Transverse colon (tissue), 4 donors: Measurements from ENCODE around the gene AGAP1. TPM values are rescaled to one million over a fixed set of nuclear protein-coding genes. Genes with fewer than 3 reads are reported as not detected.
"Not testable (repeated sequence)": the region's sequence is repeated elsewhere in the genome, so short reads cannot be mapped to it uniquely, and the experiment has no call there.

Source experiments
- DNase-seq: peaks from one replicate; pipeline ENCODE4 v3.0.0-alpha.2; 2019
- H3K27ac ChIP-seq, 4 donors: fragments of 200-600 bp; sonication (generic); 2 replicates each; pipeline ENCODE4 v1.5.1; 2016 to 2018; ENCODE audit warnings: inconsistent platforms in 4 of 4
- H3K27me3 ChIP-seq: fragments of 200-600 bp; sonication (generic); 2 replicates; pipeline ENCODE4 v1.5.1; 2017; ENCODE audit warnings: inconsistent platforms
- H3K36me3 ChIP-seq, 4 donors: fragments of 200-600 bp; sonication (generic); 2 replicates each; pipeline ENCODE4 v1.5.1; 2017 to 2019; ENCODE audit warnings: inconsistent platforms in 4 of 4
- H3K4me1 ChIP-seq, 4 donors: fragments of 200-600 bp; sonication (generic); 2 replicates each; pipeline ENCODE4 v1.5.1; 2017 to 2020; ENCODE audit warnings: inconsistent platforms in 4 of 4
- H3K4me3 ChIP-seq, 4 donors: fragments of 200-600 bp; sonication (generic); 1 replicate in 1 of 4; 2 replicates in 3 of 4; pipeline versions ENCODE4 v1.5.1 to v1.6.1; 2017 to 2019; ENCODE audit warnings: inconsistent platforms in 4 of 4
- H3K9me3 ChIP-seq, 2 donors: fragments of 200-600 bp; sonication (generic); 2 replicates each; pipeline ENCODE4 v1.5.1; 2017 to 2019; ENCODE audit warnings: inconsistent platforms in 2 of 2
- CTCF ChIP-seq, 5 experiments: fragments of 200-600 bp in 3 of 5; fragments of 450-650 bp in 2 of 5; sonication (generic) in 3 of 5; IDR thresholded peaks; 1 replicate in 2 of 5; 2 replicates in 3 of 5; pipeline ENCODE4 v1.5.1; 2016 to 2017; ENCODE audit warnings: antibody characterized with exemption in 5 of 5, inconsistent platforms in 3 of 5, mild to moderate bottlenecking in 2 of 5, moderate library complexity in 1 of 5
- EP300 ChIP-seq: sonication (generic); formaldehyde crosslinking; IDR thresholded peaks from one replicate; pipeline ENCODE4 v1.6.1; 2017; ENCODE audit warnings: antibody characterized with exemption, low read depth
- POLR2A ChIP-seq: fragments of 450-650 bp; IDR thresholded peaks from one replicate; pipeline ENCODE4 v1.6.1; 2016; ENCODE audit warnings: antibody characterized with exemption, mild to moderate bottlenecking, moderate library complexity
- POLR2AphosphoS5 ChIP-seq, 3 donors: sonication (generic); formaldehyde crosslinking; IDR thresholded peaks; one replicate each; pipeline ENCODE4 v1.6.1; 2016; ENCODE audit warnings: antibody characterized with exemption in 3 of 3
- WGBS, 2 donors: methylation state at CpG; one replicate each; pipeline ENCODE4 v1.1.5; 2018; ENCODE audit warnings: low coverage in 1 of 2; 5-methylcytosine and 5-hydroxymethylcytosine counted together
- in situ Hi-C, 4 donors: fragments of 200-750 bp; cut with MboI; loops; one replicate each; pipeline versions ENCODE4 v1.15.0 to v1.15.1; 2017; ENCODE audit warnings: low sequenced_read_pairs in 3 of 4, low pct_ligation_motif_present in 1 of 4, low pct_unique_long_range_greater_than_20kb in 1 of 4
- intact Hi-C: fragments of 100-400 bp; cut with DNase I; formaldehyde crosslinking; loops from one replicate; pipeline ENCODE4 v1.15.1; 2023; ENCODE audit warnings: low total_unique reads
- total RNA-seq, 4 donors: library from RNA; depleted of rRNA; stranded (reverse); fragments of >200 nt; gene quantifications; one replicate each; pipeline ENCODE4 v1.1.0, GENCODE V29; 2016

AGAP1 gene
- total RNA-seq, 4 donors from 2014 or later, result 56.1 to 96.9 (median 71.2) TPM

GRCh38 chr2:236056141-236056540 is 562.3 kb downstream of the AGAP1 start:
- Histone ChIP-seq H3K27me3 (no peaks in the 10 kb centered on the region), H3K4me3 (no peak overlapping the region), H3K9me3 (no peaks in the 10 kb centered on the region), H3K27ac (no peak overlapping the region), H3K36me3 (peaks cover 0 to 10% (median 3%) of the 10 kb centered on the region in 4 donors), H3K4me1 (no peaks in the 10 kb centered on the region)
- no peak for DNase-seq
- intact Hi-C loops, result no loop called here
- 94% methylated on average over 8 to 9 of the region's 9 CpGs for WGBS, 2 donors
- TF ChIP-seq POLR2A (no peak), POLR2AphosphoS5 (IDR thresholded peaks at IDR 0.05) (no peak), CTCF (IDR thresholded peaks at IDR 0.05) (no peak), EP300 (no peak)
- in situ Hi-C loops, result no loop called here

- Histone ChIP-seq H3K36me3 (peaks cover 0 to 10% (median 3%) of the 10 kb centered on the region in 4 donors), H3K27me3 (no peaks in the 10 kb centered on the region), H3K4me1 (no peaks in the 10 kb centered on the region), H3K4me3 (no peak overlapping the region), H3K9me3 (no peaks in the 10 kb centered on the region), H3K27ac (no peak overlapping the region)
- DNase-seq, result no peak
- in situ Hi-C loops (no loop called here), intact Hi-C loops (no loop called here)
- WGBS, 2 donors, result 86 to 100% methylated on average over 1 to 4 of the region's 4 CpGs
- no peak for TF ChIP-seq CTCF (IDR thresholded peaks at IDR 0.05)
- no peak for TF ChIP-seq POLR2AphosphoS5 (IDR thresholded peaks at IDR 0.05)
- TF ChIP-seq POLR2A, result no peak
Measured at GRCh38 chr2:236057375-236057774, 563.5 kb downstream of the AGAP1 start.

- no peak for DNase-seq
- intact Hi-C loops, result no loop called here
- TF ChIP-seq POLR2AphosphoS5 (IDR thresholded peaks at IDR 0.05), result no peak
- TF ChIP-seq CTCF (IDR thresholded peaks at IDR 0.05), result no peak
- H3K4me1 ChIP-seq, result no peaks in the 10 kb centered on the region
- in situ Hi-C loops, result no loop called here
- H3K4me3 ChIP-seq, result no peak overlapping the region
- H3K36me3 ChIP-seq, result peaks cover 0 to 10% (median 3%) of the 10 kb centered on the region in 4 donors
- WGBS, 2 donors, result 55 to 72% methylated on average over 7 to 9 of the region's 9 CpGs
- no peak overlapping the region for H3K27ac ChIP-seq
- H3K9me3 ChIP-seq, result no peaks in the 10 kb centered on the region
- no peaks in the 10 kb centered on the region for H3K27me3 ChIP-seq
Measured at GRCh38 chr2:236061497-236061896, 567.7 kb downstream of the AGAP1 start.

- Histone ChIP-seq H3K4me1 (no peaks in the 10 kb centered on the region), H3K27ac (no peak overlapping the region), H3K9me3 (no peaks in the 10 kb centered on the region), H3K27me3 (no peaks in the 10 kb centered on the region), H3K36me3 (peaks cover 0 to 10% (median 3%) of the 10 kb centered on the region in 4 donors), H3K4me3 (no peak overlapping the region)
- intact Hi-C loops (no loop called here), in situ Hi-C loops (no loop called here)
- WGBS, 2 donors, result 93% methylated on average over 12 of the region's 12 CpGs; no CpG with 5 or more reads in 1 of the 2 donors
- no peak for DNase-seq
- no peak for TF ChIP-seq POLR2AphosphoS5 (IDR thresholded peaks at IDR 0.05)
- no peak for TF ChIP-seq EP300
- no peak for TF ChIP-seq POLR2A
- no peak for TF ChIP-seq CTCF (IDR thresholded peaks at IDR 0.05)
Measured at GRCh38 chr2:236061899-236062298, 568.1 kb downstream of the AGAP1 start.

- H3K4me3 ChIP-seq, intact Hi-C loops, in situ Hi-C loops, H3K4me1 ChIP-seq, DNase-seq, H3K27me3 ChIP-seq, H3K27ac ChIP-seq, H3K9me3 ChIP-seq: not testable (repeated sequence)
- WGBS, 2 donors, result 97% methylated on average over 5 of the region's 5 CpGs; no CpG with 5 or more reads in 1 of the 2 donors
- peaks cover 0 to 10% (median 3%) of the 10 kb centered on the region in 4 donors for H3K36me3 ChIP-seq
Measured at GRCh38 chr2:236062806-236063205, 569.0 kb downstream of the AGAP1 start.
